ENCODE data around the gene CSRP1.
"Not testable (repeated sequence)": the region's sequence is repeated elsewhere in the genome, so short reads cannot be mapped to it uniquely, and the experiment has no call there.

GRCh38 chr1:201520046-201520575 lies 13.2 kb upstream of the CSRP1 start:
- not testable (repeated sequence) for TF ChIP-seq CTCF, POLR2A (IDR thresholded peaks at IDR 0.05)

Measured in right lobe of liver (tissue), 4 donors.